Hypothalamus (tissue), 51 donors: ENCODE data around the gene RABGAP1L.

Experiments
- DNase-seq, 51 donors: peaks; one replicate each; lab custom pipeline; 2025; lab: John Stamatoyannopoulos, UW

The RABGAP1L gene

DNA sequence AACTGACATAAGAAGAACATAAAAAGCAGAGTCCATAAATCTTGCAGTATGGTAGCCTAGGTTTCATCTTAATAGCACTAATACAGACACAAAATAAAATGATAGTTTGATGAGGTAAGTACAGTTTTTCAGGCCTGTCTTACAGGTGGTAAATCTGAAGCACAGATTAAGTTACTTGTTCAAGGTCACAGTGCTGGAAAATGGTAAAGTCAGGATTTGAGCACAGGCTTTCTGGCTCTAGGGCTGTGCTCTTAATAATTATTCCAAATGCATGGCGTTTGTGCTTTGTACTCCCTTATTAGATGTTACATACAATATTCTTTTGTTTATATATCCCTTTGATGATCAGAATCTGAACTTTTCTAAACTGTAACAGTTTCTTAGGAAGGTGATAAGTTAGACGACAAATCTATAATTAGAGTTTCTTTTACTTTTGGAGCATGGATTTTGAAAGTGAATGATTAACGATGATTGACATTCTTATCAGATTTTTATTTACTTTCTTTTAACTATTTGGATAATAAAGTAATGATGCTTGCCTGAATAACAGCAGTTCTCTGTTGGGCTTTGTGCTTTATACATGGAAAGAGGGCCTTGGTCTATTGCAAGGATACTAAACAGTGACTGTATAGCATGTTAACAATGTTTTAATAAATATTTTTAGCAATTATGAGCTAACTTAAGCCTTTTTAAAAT is 738.9 kb downstream of the RABGAP1L start:
- no peak for DNase-seq

DNA sequence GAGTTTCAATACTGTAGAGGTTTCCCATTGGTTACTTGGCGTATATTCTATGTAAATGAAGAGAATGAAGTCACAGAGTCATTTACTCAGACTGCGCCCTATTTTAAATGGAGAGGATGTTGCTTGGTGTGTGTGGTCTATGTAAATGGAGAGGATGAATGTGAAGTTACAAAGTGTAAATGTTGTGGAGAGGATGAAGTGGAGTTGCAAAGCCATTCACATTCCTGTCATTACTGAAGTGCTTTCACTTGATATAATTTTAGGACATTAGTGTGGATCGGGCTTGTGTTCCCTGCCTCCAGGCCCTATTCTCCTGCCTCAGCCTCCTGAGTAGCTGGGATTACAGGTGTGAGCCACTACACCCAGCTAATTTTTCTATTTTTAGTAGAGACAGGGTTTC is 741.0 kb downstream of the RABGAP1L start:
- DNase-seq = no peak

DNA sequence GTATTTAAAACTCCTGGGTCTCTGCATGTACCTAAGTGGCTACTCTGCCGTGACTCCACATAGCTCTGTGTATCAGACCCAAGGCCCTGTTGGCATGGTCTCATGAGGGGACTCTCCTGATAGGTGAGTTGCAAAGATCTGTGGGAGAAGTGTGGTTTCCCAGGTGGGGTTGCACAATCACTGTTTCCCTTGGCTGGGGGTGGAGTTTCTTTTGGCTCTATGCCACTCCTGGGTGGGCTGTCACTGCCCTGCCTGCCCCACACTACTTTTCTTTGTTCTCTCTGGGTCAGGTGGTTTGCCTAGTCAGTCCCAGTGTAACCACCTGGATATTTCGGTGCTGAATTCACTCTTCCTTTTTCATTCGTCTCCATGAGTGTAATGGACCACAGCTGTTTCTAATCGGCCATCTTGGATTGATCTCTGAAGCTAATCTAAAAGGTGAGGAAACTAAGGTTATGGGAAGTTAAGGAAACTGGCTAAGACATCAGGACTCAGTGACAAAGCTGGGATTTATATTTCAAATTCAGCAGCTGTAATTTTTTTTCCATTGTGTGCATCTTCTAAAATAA is 743.3 kb downstream of the RABGAP1L start:
- no peak for DNase-seq

DNA sequence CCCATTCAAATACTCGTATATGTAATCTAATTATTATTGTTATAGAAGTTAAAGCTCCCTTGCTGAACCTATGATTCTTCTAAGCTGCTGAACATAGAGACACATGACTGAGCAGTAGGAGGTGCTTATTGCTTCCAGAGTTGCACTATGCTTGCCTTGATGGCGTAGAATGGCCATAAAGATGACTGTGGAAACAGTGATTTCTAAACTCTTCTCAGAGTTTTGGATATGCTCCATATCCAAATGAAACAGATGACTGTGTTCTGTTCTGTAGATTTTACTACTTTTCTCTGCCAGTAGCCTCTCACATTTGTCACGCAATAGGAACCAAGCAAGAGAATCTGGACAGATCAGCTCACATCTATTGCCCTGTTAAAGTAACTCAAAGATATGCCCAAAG is 752.3 kb downstream of the RABGAP1L start:
- no peak for DNase-seq

DNA sequence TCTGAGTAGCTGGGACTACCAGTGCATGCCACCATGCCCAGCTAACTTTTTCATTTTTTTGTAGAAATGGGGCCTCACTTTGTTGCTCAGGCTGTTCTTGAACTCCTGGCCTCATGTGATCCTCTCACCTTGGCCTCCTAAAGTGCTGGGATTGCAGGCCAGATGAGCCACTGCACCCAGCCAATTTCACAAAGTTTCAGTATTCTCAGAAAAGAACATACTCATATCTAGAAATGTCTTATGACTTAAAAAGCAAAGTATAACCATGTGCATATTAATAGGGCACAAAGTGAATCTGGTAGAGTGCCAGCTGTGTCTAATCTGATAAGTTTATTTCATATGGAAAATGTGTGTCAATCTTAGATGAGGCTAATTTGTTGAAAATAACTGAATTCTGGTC is 752.9 kb downstream of the RABGAP1L start:
- no peak for DNase-seq

DNA sequence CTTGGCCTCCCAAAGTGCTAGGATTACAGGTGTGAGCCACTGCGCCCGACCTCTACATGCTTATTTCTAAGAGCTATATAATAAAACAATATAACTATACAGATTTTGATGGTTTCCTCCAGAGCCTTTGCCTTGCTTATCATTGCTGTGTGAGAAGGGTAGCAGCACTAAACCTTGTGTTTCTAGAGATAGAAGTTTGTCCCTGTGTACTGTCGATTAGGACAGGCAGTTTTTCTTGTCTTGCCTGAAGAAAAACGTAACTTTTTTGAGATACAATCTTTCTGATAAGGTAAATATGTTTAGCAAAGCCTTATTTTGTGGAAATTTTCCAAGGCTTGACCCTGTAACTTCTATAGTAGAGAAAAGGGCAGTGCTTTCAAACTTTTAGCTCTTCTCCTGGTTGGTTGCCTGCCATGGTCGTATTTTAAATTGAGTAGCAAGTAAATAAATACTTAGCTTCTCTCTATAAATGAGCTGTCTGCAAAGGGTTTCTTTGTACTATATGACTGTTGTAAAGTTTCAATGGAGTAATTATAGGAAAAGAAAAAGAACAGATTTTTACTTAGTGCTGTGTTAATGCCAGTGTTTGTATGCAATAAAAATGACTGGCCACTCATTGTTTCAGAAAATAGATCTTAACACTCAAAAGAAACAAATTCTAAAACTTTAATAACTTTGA is 754.0 kb downstream of the RABGAP1L start:
- no peak for DNase-seq

DNA sequence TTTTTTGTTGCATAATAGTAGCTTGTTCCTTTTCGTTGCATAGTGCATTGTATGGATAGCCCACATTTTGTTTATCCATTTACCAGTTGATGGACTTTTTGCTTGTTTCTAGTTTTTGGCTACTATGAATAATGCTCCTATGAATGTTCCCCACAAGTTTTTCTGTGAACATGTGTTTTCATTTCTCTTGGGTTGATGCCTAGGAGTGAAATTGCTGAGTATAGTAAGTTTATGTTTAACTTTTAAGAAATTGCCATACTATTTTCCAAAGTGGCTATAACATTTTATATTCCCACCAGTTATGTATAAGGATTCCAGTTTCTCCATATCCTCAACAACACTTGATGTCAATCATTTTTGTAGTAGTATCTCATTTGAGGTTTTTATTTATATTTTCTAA is 755.7 kb downstream of the RABGAP1L start:
- DNase-seq = no peak

DNA sequence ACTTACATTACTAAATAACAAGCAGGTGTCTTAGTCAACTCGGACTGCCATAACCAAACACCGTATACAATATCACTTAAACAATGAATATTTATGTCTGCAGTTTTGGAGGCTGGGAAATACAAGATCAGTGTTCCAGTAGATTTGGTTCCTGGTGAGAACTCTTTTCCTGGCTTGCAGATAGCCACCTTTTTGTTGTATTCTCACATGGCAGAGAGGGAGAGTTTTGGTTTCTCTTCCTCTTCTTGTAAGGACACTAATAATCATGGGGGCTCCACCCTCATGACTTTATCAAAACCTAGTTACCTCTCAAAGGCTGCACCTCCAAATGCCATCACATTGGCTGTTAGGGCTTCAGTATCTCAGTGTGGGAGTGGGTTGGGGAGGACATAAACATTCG is 757.5 kb downstream of the RABGAP1L start:
- DNase-seq = no peak

DNA sequence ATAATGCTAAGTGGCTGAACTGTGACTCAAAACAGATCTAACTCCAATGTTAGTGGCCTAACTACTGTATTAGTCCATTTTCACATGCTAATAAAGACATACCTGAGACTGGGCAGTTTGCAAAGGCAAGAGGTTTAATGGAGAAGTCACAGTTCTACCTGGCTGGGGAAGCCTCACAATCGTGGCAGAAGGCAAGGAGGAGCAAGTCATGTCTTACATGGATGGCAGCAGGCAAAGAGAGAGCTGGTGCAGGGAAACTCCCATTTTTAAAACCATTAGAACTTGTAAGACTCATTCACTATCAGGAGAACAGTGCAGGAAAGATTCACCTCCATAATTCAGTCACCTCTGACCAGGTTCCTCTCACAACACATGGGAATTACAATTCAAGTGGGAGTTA is 760.8 kb downstream of the RABGAP1L start:
- no peak for DNase-seq

DNA sequence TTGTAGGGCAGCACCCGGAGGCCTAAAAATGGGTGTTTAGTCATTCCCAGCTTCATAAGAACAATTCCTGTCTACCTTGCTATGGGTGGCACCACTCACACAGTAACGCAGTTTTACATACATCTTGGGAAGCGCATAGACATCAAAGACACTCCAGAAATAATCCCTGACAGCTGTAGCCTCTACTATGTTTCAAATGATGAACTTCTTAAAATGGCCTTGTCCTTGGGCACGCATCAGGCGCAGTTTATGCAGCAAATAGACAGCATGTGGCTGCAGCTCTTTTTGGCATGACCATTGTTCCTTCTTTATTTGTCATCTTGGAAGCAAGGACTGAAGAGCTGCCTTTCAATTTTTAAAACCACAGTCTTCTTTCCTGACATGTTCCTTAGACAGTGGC is 762.8 kb downstream of the RABGAP1L start:
- no peak for DNase-seq

DNA sequence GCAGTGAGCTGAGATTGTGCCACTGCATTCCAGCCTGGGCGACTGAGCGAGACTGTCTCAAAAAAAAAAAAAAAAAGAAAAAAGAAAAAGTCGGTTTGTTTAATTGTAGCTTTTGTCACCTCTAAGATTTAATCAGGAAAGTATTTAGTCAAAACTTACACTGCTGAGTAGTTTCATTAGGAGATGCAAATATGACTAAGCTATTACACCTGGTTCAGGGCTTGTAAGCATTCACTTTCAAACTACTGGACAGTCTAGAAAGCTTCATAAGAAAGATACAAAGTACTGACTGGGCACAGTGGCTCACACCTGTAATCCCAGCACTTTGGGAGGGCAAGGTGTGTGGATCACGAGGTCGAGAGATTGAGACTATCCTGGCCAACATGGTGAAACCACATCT is 764.5 kb downstream of the RABGAP1L start:
- no peak for DNase-seq

DNA sequence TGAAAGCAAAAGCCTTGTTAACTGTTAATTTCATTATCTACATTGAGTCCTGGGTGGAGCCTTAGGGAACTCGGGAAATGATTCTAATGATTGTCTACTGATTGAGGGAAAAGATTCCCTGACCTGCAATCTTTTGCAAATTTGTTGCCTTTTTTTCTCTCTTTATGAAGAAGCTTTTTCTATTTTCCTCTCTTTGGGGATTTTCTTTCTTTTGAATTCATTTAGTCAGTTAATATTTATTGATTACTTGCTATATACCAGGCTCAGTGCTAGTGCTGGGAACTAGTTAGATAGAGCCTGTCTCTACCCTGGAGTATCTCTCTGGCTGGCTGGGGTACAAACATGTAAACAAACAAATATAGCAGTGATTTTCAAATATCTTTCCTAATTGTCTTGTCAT is 769.2 kb downstream of the RABGAP1L start:
- DNase-seq = no peak

DNA sequence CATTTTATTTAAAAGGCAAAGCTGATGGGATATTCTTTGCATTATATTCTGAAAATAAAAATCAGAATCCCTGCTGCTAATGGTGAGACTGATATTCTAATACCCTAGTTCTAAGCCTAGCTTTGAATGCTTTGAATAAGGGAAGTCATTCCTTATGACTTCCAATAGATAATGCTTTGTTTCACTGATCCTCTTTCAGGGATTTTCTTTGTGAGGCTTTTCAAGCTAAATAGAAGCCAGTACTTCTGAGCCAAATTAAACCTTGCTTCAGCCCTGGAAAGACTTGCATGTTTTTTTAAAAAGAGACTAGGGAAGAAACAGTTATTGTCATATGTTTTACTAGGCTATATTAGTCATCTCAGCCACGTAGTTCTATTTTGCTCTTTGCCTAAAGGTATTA is 771.9 kb downstream of the RABGAP1L start:
- DNase-seq = no peak

DNA sequence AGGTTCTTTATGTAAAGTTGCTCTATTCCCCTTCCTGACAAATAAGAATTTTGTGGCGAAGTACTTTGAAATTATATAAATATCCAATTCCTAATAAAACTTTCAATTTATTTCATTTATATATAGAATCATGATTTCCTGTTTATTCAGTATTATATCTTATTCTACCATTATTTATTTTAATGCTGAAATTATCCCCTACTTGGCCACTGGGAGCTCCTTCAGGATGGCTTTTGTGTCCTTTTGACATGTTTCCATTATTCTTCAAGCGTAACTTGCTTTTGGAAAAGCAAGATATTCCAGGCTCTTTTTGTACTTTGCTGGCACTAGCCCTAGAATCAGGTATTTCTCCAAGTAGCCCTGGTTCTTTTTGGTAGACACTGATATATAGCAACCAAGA is 773.3 kb downstream of the RABGAP1L start:
- DNase-seq = no peak

DNA sequence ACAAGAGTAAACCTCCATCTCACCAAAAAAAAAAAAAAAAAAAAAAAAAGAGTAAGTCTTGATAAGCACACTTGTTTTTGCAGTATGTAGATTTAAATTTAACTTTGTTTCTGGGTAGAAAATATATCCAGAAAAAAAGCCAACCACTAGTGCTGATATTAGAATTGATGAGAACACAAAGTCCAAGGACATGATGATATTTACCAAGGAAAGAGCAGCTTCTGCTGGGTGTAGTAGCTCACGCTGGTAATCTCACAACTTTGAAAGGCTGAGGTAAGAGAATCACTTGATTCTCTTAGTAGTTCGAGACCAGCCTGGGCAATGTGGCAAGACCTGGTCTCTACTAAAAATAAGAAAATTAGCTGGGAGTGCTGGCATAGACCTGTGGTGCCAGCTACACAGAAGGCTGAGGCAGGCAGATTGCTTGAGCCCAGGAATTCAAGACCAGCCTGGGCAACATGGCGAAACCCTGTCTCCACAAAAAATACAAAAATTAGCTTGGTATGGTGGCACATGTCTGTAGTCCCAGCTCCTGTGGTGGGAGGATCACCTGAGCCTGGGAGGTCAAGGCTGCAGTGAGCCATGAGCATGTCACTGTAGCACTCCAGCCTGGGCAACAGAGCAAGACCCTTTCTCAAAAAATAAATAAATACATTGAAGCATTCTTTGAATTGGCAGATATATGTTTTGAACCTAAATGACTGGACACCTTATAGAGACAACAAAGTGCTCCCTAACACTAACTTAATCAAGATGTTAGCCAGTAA is 776.8 kb downstream of the RABGAP1L start:
- no peak for DNase-seq

DNA sequence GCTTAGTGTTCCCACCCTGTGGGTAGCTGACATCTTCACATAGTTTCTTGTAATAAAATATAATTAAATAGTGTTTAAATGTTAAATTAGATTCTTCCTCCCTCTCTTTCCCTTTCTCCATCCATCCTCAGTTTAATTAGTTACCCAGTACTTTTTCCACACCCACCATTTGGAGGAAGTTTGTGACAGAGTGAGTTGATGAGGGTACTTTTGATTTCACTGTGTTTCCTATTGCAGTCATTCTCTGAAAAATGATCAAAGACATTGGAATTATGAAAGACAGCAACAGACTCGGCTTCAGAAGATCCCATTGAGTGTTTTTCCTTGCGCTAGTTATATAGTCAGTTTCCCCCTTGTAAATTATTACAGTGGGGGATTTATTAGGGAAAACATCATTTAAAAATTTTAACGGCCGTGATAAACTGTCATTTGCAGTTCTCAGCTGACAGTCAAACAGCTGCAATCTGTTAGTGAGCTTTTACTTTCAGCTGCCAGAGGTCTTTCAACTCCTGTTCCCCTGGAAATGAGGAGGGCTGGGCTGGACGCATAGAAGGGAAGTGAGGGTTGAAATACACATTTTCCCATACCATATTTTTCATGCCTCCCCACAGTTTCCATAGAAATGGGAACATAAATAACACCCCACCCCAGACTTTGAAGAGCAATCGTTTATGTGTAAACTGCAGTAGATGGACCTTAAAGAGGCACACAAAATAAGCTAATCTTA is 779.1 kb downstream of the RABGAP1L start:
- DNase-seq = no peak

DNA sequence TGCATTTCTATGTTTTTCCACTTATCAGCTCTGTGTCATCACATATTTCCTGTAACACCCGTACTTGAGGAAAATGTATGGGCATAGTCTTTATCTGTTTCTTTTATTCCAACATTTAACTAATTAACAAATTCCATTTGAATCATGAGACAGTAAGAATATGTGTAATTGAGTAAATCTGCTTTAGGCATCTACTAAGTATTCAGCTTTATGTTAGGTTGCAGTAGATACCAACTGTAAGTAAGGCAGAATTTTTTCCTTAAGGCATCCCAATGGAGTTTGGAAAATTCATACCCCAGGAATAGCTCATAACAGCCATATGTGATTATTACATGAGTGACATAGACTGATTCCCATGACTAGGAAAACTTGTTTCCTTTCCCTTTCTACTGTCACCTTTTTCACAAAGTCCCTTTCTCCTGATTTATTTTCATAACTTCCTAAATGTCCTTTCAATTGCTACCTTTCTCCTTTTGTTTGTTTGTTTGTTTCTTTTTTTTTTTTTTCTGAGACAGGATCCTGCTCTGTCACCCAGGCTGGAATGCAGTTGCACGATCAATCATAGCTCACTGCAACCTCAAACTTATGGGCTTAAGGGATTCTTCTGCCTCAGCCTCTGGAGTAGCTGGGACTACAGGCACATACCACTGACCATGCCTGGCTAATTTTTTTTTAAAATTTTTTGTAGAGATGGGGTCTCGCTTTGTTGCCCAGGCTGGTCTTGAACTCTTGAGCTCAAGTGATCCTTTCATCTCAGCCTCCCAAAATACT is 780.6 kb downstream of the RABGAP1L start:
- DNase-seq = no peak

DNA sequence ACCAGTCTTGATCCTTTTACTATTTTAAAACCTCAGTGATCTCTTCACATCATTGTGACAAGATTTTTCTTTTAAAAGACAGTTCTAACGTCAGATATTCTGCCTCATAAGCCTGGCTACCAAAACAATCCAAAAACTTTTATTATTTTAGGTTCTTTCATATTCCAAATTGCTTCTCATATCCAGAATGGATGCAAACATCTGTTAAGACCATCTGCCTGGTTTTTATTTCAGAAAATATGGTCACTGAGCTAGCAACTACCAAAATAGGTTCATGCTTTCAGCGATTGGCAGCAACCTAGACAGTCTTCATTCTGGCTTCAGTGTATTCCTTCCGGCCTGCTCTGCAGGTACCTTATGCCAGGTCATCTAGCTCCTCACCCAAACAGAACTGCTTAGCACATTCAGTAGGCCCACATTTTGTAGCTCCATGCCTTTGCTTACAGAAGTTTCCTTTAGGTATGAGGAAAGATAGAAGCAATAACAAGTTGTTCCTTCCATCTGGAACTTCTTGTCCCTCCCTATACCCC is 781.4 kb downstream of the RABGAP1L start:
- no peak for DNase-seq

DNA sequence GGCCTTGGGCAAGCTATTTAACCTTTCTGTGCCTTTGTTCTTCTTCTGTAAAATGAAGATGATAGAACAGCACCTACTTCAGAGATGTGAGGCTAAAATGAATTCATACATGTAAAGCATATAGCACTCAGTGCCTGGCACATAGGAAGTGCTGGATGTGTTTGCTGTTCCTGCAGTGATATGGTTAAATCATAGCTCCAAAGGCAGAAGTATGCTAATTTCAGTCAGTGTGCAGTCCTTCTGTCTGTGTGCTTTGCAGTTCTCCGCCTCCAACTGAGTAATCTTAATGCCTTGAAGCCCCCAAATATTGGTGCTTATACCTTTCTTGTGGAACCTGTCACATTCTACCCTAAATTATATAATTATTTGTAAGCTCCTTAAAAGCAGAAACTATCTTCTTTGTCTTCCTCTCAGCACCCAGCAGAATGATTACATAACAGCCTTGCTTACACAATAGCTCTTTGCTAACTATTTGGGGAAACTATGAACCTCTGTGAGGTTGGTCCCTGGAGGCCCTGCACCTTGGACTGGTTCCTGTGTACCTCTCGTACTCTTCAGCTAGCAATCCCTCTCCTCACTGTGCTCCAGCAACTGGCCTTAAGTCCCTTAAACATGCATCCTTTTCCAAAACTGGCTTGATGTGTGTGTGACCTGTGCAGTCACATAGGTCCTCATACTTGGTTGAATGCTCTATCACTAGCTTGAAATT is 783.4 kb downstream of the RABGAP1L start:
- DNase-seq = peak in 3 of 51 donors; percentile 6 to 64 (median 11)
